Panc1 (cell line): ENCODE data around the gene ATP10A. TPM values are rescaled to one million over a fixed set of nuclear protein-coding genes. Genes with fewer than 3 reads are reported as not detected.

Experiments used
- ATAC-seq: fragments of 200-7000 bp; cut with Tn5 transposase; 2 replicates; pipeline ENCODE4 v1.9.1; 2020; ENCODE audit warnings: mild to moderate bottlenecking, moderate library complexity
- BruUV-seq: library from RNA; stranded (reverse); fragments of 400-500 nt; replicated peaks from 2 replicates; lab custom pipeline; 2021; lab: Mats Ljungman, UMichigan
- CTCF ChIA-PET: fragments of 300-600 bp; sonication (Branson Sonifier 250); formaldehyde crosslinking; loops from one replicate; lab custom pipeline; 2022; ENCODE audit warnings: antibody characterized with exemption; lab: Charles Lee
- POLR2A ChIA-PET: fragments of 300-600 bp; sonication (Branson Sonifier 250); formaldehyde crosslinking; loops from one replicate; lab custom pipeline; 2022; ENCODE audit warnings: antibody characterized with exemption; lab: Charles Lee
- DNase-seq: peaks from one replicate; pipeline ENCODE4 v3.0.0-alpha.2; 2010; ENCODE audit warnings: low read depth, low spot score
- H3K27ac ChIP-seq: 2 replicates; pipeline ENCODE4 v1.5.1; 2011; ENCODE audit warnings: mild to moderate bottlenecking, low read length, inconsistent platforms
- H3K27me3 ChIP-seq: fragments of 200-500 bp; sonication (Bioruptor generic); 2 replicates; pipeline ENCODE4 v1.6.0; 2014; ENCODE audit warnings: low read length, inconsistent platforms; ENCODE audit not compliant: control insufficient read depth, insufficient read depth
- H3K36me3 ChIP-seq: fragments of 200-500 bp; sonication (Bioruptor generic); 2 replicates; pipeline ENCODE4 v1.5.1; 2014; ENCODE audit warnings: inconsistent platforms, mild to moderate bottlenecking, low read length, moderate library complexity; ENCODE audit not compliant: control insufficient read depth, insufficient read depth
- H3K4me1 ChIP-seq: 2 replicates; pipeline ENCODE4 v1.5.1; 2011; ENCODE audit warnings: inconsistent platforms, mild to moderate bottlenecking, low read length, moderate library complexity; ENCODE audit not compliant: control insufficient read depth, insufficient read depth
- H3K4me3 ChIP-seq, 2 experiments: 2 replicates each; pipeline ENCODE4 v1.5.1; 2011 to 2012; ENCODE audit warnings: low read depth in 2 of 2, low read length in 2 of 2, mild to moderate bottlenecking in 2 of 2, inconsistent platforms in 1 of 2, moderate library complexity in 1 of 2
- H3K9me3 ChIP-seq: fragments of 200-500 bp; sonication (Bioruptor generic); 2 replicates; pipeline ENCODE4 v1.5.1; 2014; ENCODE audit warnings: low read depth, mild to moderate bottlenecking, inconsistent platforms, low read length, moderate library complexity; ENCODE audit not compliant: control insufficient read depth, insufficient read depth
- POLR2AphosphoS5 ChIP-seq: IDR thresholded peaks from 2 replicates; pipeline ENCODE4 v1.6.1; 2012; ENCODE audit warnings: mild to moderate bottlenecking, low read depth, low read length, moderate library complexity
- SIN3A ChIP-seq: IDR thresholded peaks from 2 replicates; pipeline ENCODE4 v1.6.1; 2012; ENCODE audit warnings: low read depth, mild to moderate bottlenecking, low read length, moderate library complexity, borderline replicate concordance; ENCODE audit not compliant: insufficient read depth
- TCF7L2 ChIP-seq: IDR thresholded peaks from 2 replicates; pipeline ENCODE4 v1.6.1; 2011; ENCODE audit warnings: mild to moderate bottlenecking, low read depth, low read length, inconsistent platforms
- in situ Hi-C: cut with HindIII; loops from 2 replicates; pipeline ENCODE4 v1.10.0; 2016; ENCODE audit warnings: low sequenced_read_pairs, low pct_unique_long_range_greater_than_20kb
- intact Hi-C: fragments of 100-400 bp; cut with micrococcal nuclease; formaldehyde crosslinking; loops from one replicate; pipeline ENCODE4 v1.10.0; 2022; ENCODE audit not compliant: unreplicated experiment
- total RNA-seq: library from RNA; stranded (reverse); gene quantifications from one replicate; pipeline ENCODE4 v1.2.1, GENCODE V29; 2021; ENCODE audit not compliant: unreplicated experiment
- TF ChIP-seq, protein P1 (sequence below), 2 experiments: IDR thresholded peaks; 2 replicates each; pipeline ENCODE4 v1.6.1; 2011 to 2012; ENCODE audit warnings: low read depth in 2 of 2, control low read depth in 1 of 2, low read length in 1 of 2, mild to moderate bottlenecking in 1 of 2, moderate library complexity in 1 of 2; ENCODE audit not compliant: insufficient read depth in 1 of 2
- TF ChIP-seq, protein P2 (sequence below): fragments of 450-650 bp; IDR thresholded peaks from 2 replicates; pipeline ENCODE4 v1.5.1; 2017; ENCODE audit warnings: mild to moderate bottlenecking

Gene ATP10A
- total RNA-seq, 1 experiment from 2014 or later, result 0.31 TPM

DNA sequence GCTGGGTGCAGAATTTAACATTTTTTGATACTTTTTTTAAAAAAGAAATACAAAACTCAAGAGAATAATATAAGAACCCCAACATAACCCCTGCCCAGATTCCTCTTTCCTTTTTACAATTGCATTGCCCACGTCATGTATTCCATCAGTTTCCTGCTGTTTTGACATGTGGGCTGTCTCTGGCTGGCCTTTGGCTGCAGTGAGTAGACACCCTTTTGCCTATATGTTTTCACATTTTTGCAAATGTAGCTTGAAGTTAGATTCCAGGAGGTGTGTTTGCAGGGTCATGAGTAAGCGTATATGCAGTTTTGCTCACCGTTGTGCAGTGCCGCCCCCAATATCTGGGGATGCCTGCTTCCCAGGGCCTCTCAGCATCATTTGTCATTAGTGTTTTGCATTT, 28.0 kb upstream of the ATP10A start:
- no peaks in the 10 kb centered on the region for H3K4me1 ChIP-seq
- no peak overlapping the region for H3K27ac ChIP-seq
- H3K4me3 ChIP-seq, result no peak overlapping the region
- DNase-seq (no peak), ATAC-seq (no peak)
- in situ Hi-C loops (no loop called here), intact Hi-C loops (no loop called here)
- no peaks in the 10 kb centered on the region for H3K27me3 ChIP-seq
- no peaks in the 10 kb centered on the region for H3K36me3 ChIP-seq
- ChIA-PET POLR2A (interaction anchor here (0.7 kb wide), 1 partner anchor 93 kb away, joined by 3 read pairs; no protein-coding TSS in a partner anchor), CTCF (no interaction called here)
- H3K9me3 ChIP-seq, result no peaks in the 10 kb centered on the region
- TF ChIP-seq POLR2AphosphoS5 (no peak), TCF7L2 (no peak), SIN3A (no peak)
- TF ChIP-seq, protein P1, sequence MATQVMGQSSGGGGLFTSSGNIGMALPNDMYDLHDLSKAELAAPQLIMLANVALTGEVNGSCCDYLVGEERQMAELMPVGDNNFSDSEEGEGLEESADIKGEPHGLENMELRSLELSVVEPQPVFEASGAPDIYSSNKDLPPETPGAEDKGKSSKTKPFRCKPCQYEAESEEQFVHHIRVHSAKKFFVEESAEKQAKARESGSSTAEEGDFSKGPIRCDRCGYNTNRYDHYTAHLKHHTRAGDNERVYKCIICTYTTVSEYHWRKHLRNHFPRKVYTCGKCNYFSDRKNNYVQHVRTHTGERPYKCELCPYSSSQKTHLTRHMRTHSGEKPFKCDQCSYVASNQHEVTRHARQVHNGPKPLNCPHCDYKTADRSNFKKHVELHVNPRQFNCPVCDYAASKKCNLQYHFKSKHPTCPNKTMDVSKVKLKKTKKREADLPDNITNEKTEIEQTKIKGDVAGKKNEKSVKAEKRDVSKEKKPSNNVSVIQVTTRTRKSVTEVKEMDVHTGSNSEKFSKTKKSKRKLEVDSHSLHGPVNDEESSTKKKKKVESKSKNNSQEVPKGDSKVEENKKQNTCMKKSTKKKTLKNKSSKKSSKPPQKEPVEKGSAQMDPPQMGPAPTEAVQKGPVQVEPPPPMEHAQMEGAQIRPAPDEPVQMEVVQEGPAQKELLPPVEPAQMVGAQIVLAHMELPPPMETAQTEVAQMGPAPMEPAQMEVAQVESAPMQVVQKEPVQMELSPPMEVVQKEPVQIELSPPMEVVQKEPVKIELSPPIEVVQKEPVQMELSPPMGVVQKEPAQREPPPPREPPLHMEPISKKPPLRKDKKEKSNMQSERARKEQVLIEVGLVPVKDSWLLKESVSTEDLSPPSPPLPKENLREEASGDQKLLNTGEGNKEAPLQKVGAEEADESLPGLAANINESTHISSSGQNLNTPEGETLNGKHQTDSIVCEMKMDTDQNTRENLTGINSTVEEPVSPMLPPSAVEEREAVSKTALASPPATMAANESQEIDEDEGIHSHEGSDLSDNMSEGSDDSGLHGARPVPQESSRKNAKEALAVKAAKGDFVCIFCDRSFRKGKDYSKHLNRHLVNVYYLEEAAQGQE (IDR thresholded peaks at IDR 0.05; ENCODE audit: insufficient read depth in 1 of 2, low read depth in 2 of 2, low read length in 1 of 2), result no peak
- TF ChIP-seq, protein P2, sequence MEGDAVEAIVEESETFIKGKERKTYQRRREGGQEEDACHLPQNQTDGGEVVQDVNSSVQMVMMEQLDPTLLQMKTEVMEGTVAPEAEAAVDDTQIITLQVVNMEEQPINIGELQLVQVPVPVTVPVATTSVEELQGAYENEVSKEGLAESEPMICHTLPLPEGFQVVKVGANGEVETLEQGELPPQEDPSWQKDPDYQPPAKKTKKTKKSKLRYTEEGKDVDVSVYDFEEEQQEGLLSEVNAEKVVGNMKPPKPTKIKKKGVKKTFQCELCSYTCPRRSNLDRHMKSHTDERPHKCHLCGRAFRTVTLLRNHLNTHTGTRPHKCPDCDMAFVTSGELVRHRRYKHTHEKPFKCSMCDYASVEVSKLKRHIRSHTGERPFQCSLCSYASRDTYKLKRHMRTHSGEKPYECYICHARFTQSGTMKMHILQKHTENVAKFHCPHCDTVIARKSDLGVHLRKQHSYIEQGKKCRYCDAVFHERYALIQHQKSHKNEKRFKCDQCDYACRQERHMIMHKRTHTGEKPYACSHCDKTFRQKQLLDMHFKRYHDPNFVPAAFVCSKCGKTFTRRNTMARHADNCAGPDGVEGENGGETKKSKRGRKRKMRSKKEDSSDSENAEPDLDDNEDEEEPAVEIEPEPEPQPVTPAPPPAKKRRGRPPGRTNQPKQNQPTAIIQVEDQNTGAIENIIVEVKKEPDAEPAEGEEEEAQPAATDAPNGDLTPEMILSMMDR, result no peak
- BruUV-seq, result no TSS peak

DNA sequence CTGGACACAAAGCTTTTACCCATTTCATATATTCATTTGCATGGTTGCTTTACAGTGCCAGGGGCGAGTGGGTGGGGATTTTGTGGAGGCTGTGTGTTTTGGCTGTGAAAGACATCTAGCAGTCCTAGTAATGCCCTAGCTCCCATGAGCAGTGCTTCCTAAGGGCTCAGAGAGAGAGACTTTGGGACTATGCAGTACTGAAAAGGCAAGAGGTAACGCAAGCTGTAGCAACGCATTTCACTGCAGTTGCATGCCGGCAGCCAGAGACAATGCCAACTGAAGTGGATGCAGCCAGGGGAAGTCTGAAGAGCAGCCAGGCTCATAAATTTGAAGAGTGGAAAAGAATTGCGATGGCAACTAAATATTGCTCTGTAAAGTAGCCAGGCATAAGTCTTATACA, 27.4 kb upstream of the ATP10A start:
- DNase-seq (no peak), ATAC-seq (no peak)
- Histone ChIP-seq H3K27me3 (no peaks in the 10 kb centered on the region), H3K4me3 (no peak overlapping the region), H3K27ac (no peak overlapping the region), H3K4me1 (no peaks in the 10 kb centered on the region), H3K36me3 (no peaks in the 10 kb centered on the region), H3K9me3 (no peaks in the 10 kb centered on the region)
- no peak for TF ChIP-seq TCF7L2
- TF ChIP-seq, protein P2, result no peak
- TF ChIP-seq SIN3A, result no peak
- TF ChIP-seq POLR2AphosphoS5, result no peak
- TF ChIP-seq, protein P1 (IDR thresholded peaks at IDR 0.05; ENCODE audit: insufficient read depth in 1 of 2, low read depth in 2 of 2, low read length in 1 of 2), result no peak
- ChIA-PET CTCF (interaction anchor here (0.5 kb wide), 1 partner anchor 30 kb away, joined by 4 read pairs; no protein-coding TSS in a partner anchor), POLR2A (no interaction called here)
- in situ Hi-C loops, result no loop called here
- BruUV-seq, result no TSS peak
- intact Hi-C loops, result no loop called here
